ENCODE measurements around the gene GTPBP10. TPM values are rescaled to one million over a fixed set of nuclear protein-coding genes. Genes with fewer than 3 reads are reported as not detected.

GTPBP10 gene
- total and polyA plus RNA-seq, 2 of the 13 experiments (the other 11 are each of a cell fraction or from before 2014, with no cell fraction given), result 13.3 to 38.7 TPM

GRCh38 chr7:90320801-90321494, 25.6 kb upstream of the GTPBP10 start, which contains the start of gene FAM237B (continued):
- TF ChIP-seq ZBTB25 (CRISPR knock-in tag; IDR thresholded peaks at IDR 0.05), result no peak
- TF ChIP-seq PATZ1 (CRISPR knock-in tag; IDR thresholded peaks at IDR 0.05), result no peak
- TF ChIP-seq XRCC5 (optimal IDR thresholded peaks at IDR 0.05; ENCODE audit: low read length), result no peak
- TF ChIP-seq NCOA1 (CRISPR knock-in tag; IDR thresholded peaks at IDR 0.05), result no peak
- TF ChIP-seq MED13 (CRISPR knock-in tag; IDR thresholded peaks at IDR 0.05), result no peak
- TF ChIP-seq KAT2B (IDR thresholded peaks at IDR 0.05; ENCODE audit: borderline replicate concordance, low read depth, low read length), result no peak
- TF ChIP-seq CREB1 (IDR thresholded peaks at IDR 0.05), result no peak
- no peak for TF ChIP-seq CREB1 (CRISPR knock-in tag; IDR thresholded peaks at IDR 0.05)
- TF ChIP-seq ZNF142 (CRISPR knock-in tag; IDR thresholded peaks at IDR 0.05), result no peak
- no peak for TF ChIP-seq ZNF256 (CRISPR knock-in tag; conservative IDR thresholded peaks at IDR 0.05)
- TF ChIP-seq ZNF605 (CRISPR knock-in tag; IDR thresholded peaks at IDR 0.05), result no peak
- peak; percentile 100 for TF ChIP-seq ZNF800 (CRISPR knock-in tag; IDR thresholded peaks at IDR 0.05)
- no peak for TF ChIP-seq HOMEZ (CRISPR knock-in tag; IDR thresholded peaks at IDR 0.05; ENCODE audit: low read depth)
- no peak for TF ChIP-seq NRL (CRISPR knock-in tag; IDR thresholded peaks at IDR 0.05; ENCODE audit: borderline replicate concordance)
- peak; percentile 67 for TF ChIP-seq ZNF777 (CRISPR knock-in tag; IDR thresholded peaks at IDR 0.05)
- 0 out of 2 replicates have a peak, but pooled peaks have one; percentile 20 for TF ChIP-seq RNF2 (conservative IDR thresholded peaks at IDR 0.05; ENCODE audit: low read depth)
- TF ChIP-seq CBFB (CRISPR knock-in tag; IDR thresholded peaks at IDR 0.05), result no peak
- TF ChIP-seq SRSF4 (IDR thresholded peaks at IDR 0.05; ENCODE audit: low read depth, low read length, poor library complexity, severe bottlenecking), result no peak
